Measurements from ENCODE around the gene CTNNA3.

The CTNNA3 gene

DNA sequence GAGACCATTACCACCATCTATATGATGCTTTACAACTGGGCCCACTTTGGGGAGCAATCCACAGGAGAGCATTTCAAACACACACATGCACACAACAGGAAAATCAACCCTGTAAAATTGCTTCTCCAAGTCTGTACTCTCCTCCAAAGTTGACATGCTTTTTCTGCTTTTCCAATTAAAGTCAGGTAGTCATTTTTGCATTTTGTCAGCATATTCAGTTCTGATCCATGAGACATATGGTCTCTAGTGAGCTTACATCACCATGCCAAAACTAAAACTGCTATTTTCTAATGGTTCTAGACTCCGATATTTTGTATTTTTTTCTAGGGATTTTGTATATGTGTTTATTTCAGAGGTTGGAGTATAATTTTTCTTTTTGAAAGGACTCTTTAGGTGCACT, 1143.7 kb downstream of the CTNNA3 start (continued):
- TF ChIP-seq WT1 (tag by site-specific recombination; IDR thresholded peaks at IDR 0.05): no peak
- TF ChIP-seq ZNF223 (tag by site-specific recombination; IDR thresholded peaks at IDR 0.05): no peak
- TF ChIP-seq ZNF16 (tag by site-specific recombination; IDR thresholded peaks at IDR 0.05; ENCODE audit: low read depth): no peak
- no peak for TF ChIP-seq ZNF404 (tag by site-specific recombination; IDR thresholded peaks at IDR 0.05)

DNA sequence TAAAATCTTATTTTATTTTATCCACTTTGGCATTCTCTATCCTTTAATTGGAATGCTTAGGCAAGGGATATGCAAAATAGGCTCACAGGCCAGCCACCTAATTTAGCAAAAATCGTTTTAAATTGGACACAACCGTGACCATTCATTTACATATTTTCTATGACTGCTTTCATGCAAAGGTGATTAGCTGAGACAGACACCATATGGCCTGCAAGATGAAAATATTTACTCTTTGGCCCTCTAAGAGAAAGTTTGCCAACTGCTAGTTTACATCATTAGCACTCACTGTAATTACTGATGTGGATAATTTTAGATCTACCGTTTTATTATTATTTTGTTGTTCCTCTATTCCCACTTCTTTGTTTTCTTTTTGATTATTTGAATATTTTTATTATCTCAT, 1145.6 kb downstream of the CTNNA3 start:
- H3K9me3 ChIP-seq (ENCODE audit: control insufficient read depth, insufficient read depth, low read depth, low read length): no peaks in the 10 kb centered on the region
- H3K27ac ChIP-seq (ENCODE audit: extremely low read depth, low read depth, low read length): no peak overlapping the region
- TF ChIP-seq ZNF76 (tag by site-specific recombination; IDR thresholded peaks at IDR 0.05; ENCODE audit: borderline replicate concordance, low read depth) (no peak), ZNF223 (tag by site-specific recombination; IDR thresholded peaks at IDR 0.05) (no peak), SCRT2 (tag by site-specific recombination; IDR thresholded peaks at IDR 0.05) (no peak), ZNF404 (tag by site-specific recombination; IDR thresholded peaks at IDR 0.05) (no peak), ZNF366 (tag by site-specific recombination; conservative IDR thresholded peaks at IDR 0.05) (no peak), KLF9 (tag by site-specific recombination; IDR thresholded peaks at IDR 0.05; ENCODE audit: low read depth) (no peak), ZNF830 (tag by site-specific recombination; IDR thresholded peaks at IDR 0.05; ENCODE audit: low read depth) (no peak), ZBTB20 (tag by site-specific recombination; IDR thresholded peaks at IDR 0.05) (no peak), ZNF677 (tag by site-specific recombination; IDR thresholded peaks at IDR 0.05) (no peak), MZF1 (tag by site-specific recombination; IDR thresholded peaks at IDR 0.05; ENCODE audit: borderline replicate concordance) (no peak)
- TF ChIP-seq, protein P1, sequence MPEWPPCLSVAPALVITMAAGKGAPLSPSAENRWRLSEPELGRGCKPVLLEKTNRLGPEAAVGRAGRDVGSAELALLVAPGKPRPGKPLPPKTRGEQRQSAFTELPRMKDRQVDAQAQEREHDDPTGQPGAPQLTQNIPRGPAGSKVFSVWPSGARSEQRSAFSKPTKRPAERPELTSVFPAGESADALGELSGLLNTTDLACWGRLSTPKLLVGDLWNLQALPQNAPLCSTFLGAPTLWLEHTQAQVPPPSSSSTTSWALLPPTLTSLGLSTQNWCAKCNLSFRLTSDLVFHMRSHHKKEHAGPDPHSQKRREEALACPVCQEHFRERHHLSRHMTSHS (tag by site-specific recombination; IDR thresholded peaks at IDR 0.05): no peak
- TF ChIP-seq, protein P2, sequence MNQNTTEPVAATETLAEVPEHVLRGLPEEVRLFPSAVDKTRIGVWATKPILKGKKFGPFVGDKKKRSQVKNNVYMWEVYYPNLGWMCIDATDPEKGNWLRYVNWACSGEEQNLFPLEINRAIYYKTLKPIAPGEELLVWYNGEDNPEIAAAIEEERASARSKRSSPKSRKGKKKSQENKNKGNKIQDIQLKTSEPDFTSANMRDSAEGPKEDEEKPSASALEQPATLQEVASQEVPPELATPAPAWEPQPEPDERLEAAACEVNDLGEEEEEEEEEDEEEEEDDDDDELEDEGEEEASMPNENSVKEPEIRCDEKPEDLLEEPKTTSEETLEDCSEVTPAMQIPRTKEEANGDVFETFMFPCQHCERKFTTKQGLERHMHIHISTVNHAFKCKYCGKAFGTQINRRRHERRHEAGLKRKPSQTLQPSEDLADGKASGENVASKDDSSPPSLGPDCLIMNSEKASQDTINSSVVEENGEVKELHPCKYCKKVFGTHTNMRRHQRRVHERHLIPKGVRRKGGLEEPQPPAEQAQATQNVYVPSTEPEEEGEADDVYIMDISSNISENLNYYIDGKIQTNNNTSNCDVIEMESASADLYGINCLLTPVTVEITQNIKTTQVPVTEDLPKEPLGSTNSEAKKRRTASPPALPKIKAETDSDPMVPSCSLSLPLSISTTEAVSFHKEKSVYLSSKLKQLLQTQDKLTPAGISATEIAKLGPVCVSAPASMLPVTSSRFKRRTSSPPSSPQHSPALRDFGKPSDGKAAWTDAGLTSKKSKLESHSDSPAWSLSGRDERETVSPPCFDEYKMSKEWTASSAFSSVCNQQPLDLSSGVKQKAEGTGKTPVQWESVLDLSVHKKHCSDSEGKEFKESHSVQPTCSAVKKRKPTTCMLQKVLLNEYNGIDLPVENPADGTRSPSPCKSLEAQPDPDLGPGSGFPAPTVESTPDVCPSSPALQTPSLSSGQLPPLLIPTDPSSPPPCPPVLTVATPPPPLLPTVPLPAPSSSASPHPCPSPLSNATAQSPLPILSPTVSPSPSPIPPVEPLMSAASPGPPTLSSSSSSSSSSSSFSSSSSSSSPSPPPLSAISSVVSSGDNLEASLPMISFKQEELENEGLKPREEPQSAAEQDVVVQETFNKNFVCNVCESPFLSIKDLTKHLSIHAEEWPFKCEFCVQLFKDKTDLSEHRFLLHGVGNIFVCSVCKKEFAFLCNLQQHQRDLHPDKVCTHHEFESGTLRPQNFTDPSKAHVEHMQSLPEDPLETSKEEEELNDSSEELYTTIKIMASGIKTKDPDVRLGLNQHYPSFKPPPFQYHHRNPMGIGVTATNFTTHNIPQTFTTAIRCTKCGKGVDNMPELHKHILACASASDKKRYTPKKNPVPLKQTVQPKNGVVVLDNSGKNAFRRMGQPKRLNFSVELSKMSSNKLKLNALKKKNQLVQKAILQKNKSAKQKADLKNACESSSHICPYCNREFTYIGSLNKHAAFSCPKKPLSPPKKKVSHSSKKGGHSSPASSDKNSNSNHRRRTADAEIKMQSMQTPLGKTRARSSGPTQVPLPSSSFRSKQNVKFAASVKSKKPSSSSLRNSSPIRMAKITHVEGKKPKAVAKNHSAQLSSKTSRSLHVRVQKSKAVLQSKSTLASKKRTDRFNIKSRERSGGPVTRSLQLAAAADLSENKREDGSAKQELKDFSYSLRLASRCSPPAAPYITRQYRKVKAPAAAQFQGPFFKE (tag by site-specific recombination; IDR thresholded peaks at IDR 0.05; ENCODE audit: borderline replicate concordance): no peak
- TF ChIP-seq, protein P3, sequence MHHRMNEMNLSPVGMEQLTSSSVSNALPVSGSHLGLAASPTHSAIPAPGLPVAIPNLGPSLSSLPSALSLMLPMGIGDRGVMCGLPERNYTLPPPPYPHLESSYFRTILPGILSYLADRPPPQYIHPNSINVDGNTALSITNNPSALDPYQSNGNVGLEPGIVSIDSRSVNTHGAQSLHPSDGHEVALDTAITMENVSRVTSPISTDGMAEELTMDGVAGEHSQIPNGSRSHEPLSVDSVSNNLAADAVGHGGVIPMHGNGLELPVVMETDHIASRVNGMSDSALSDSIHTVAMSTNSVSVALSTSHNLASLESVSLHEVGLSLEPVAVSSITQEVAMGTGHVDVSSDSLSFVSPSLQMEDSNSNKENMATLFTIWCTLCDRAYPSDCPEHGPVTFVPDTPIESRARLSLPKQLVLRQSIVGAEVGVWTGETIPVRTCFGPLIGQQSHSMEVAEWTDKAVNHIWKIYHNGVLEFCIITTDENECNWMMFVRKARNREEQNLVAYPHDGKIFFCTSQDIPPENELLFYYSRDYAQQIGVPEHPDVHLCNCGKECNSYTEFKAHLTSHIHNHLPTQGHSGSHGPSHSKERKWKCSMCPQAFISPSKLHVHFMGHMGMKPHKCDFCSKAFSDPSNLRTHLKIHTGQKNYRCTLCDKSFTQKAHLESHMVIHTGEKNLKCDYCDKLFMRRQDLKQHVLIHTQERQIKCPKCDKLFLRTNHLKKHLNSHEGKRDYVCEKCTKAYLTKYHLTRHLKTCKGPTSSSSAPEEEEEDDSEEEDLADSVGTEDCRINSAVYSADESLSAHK (tag by site-specific recombination; IDR thresholded peaks at IDR 0.05): no peak
- TF ChIP-seq, protein P4, sequence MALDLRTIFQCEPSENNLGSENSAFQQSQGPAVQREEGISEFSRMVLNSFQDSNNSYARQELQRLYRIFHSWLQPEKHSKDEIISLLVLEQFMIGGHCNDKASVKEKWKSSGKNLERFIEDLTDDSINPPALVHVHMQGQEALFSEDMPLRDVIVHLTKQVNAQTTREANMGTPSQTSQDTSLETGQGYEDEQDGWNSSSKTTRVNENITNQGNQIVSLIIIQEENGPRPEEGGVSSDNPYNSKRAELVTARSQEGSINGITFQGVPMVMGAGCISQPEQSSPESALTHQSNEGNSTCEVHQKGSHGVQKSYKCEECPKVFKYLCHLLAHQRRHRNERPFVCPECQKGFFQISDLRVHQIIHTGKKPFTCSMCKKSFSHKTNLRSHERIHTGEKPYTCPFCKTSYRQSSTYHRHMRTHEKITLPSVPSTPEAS (tag by site-specific recombination; IDR thresholded peaks at IDR 0.05): no peak
- no peak overlapping the region for H3K4me3 ChIP-seq (ENCODE audit: low read depth, low read length)
- CTCF ChIA-PET: no interaction called here
- POLR2A ChIA-PET: no interaction called here
- H3K4me1 ChIP-seq (ENCODE audit: control insufficient read depth, insufficient read depth, low read length): no peaks in the 10 kb centered on the region
- H3K36me3 ChIP-seq (ENCODE audit: control insufficient read depth in 2 of 2, insufficient read depth in 1 of 2, low read length in 2 of 2): no peaks in the 10 kb centered on the region
